Liver (tissue), 9 donors: ENCODE data around the gene IRAG1. TPM values are rescaled to one million over a fixed set of nuclear protein-coding genes. Genes with fewer than 3 reads are reported as not detected.

Experiments
- DNase-seq: peaks from one replicate; pipeline ENCODE4 v3.0.0-alpha.2; 2017; ENCODE audit warnings: low spot score
- H3K27ac ChIP-seq, 2 donors: one replicate each; pipeline ENCODE4 v1.7.0; 2013; ENCODE audit warnings: inconsistent platforms in 2 of 2, low read length in 2 of 2, control low read depth in 1 of 2, low read depth in 1 of 2, mild to moderate bottlenecking in 1 of 2
- H3K27me3 ChIP-seq, 4 donors: one replicate each; pipeline versions ENCODE4 v1.6.1 to v1.7.0; 2013; ENCODE audit warnings: low read length in 3 of 4, inconsistent platforms in 1 of 4, mild to moderate bottlenecking in 1 of 4, moderate library complexity in 1 of 4; ENCODE audit not compliant: control insufficient read depth in 4 of 4, insufficient read depth in 4 of 4
- H3K36me3 ChIP-seq, 4 donors: one replicate each; pipeline versions ENCODE4 v1.6.1 to v1.7.0; 2013; ENCODE audit warnings: low read length in 3 of 4, mild to moderate bottlenecking in 3 of 4, low read depth in 1 of 4, moderate library complexity in 1 of 4; ENCODE audit not compliant: control insufficient read depth in 4 of 4, insufficient read depth in 3 of 4
- H3K4me1 ChIP-seq, 4 donors: one replicate each; pipeline versions ENCODE4 v1.6.1 to v1.7.0; 2013; ENCODE audit warnings: low read length in 3 of 4, mild to moderate bottlenecking in 3 of 4, moderate library complexity in 1 of 4; ENCODE audit not compliant: control insufficient read depth in 4 of 4, insufficient read depth in 4 of 4
- H3K4me3 ChIP-seq, 3 donors: one replicate each; pipeline versions ENCODE4 v1.6.1 to v1.7.0; 2013; ENCODE audit warnings: low read length in 3 of 3, control low read depth in 1 of 3, low read depth in 1 of 3, mild to moderate bottlenecking in 1 of 3
- H3K9ac ChIP-seq, 2 donors: one replicate each; pipeline ENCODE4 v1.7.0; 2013; ENCODE audit warnings: low read length in 2 of 2, mild to moderate bottlenecking in 2 of 2, moderate library complexity in 2 of 2, control low read depth in 1 of 2, low read depth in 1 of 2
- H3K9me3 ChIP-seq, 4 donors: one replicate each; pipeline versions ENCODE4 v1.6.1 to v1.7.0; 2013; ENCODE audit warnings: low read length in 3 of 4; ENCODE audit not compliant: control insufficient read depth in 4 of 4
- EGR1 ChIP-seq, 2 donors: IDR thresholded peaks; 2 replicates each; pipeline ENCODE4 v1.6.1; 2016 to 2018; ENCODE audit warnings: antibody characterized with exemption in 2 of 2, low read depth in 2 of 2
- FOXA1 ChIP-seq: IDR thresholded peaks from 2 replicates; pipeline ENCODE4 v1.6.1; 2016; ENCODE audit warnings: antibody characterized with exemption
- FOXA2 ChIP-seq: IDR thresholded peaks from 2 replicates; pipeline ENCODE4 v1.6.1; 2016; ENCODE audit warnings: antibody characterized with exemption
- GABPA ChIP-seq, 2 donors: IDR thresholded peaks in 1 of 2; conservative IDR thresholded peaks in 1 of 2; 2 replicates each; pipeline ENCODE4 v1.6.1; 2016; ENCODE audit warnings: antibody characterized with exemption in 2 of 2, mild to moderate bottlenecking in 1 of 2, moderate library complexity in 1 of 2
- HNF4A ChIP-seq, 2 donors: conservative IDR thresholded peaks; 2 replicates each; pipeline ENCODE4 v1.6.1; 2016; ENCODE audit warnings: antibody characterized with exemption in 2 of 2, mild to moderate bottlenecking in 2 of 2
- HNF4G ChIP-seq: IDR thresholded peaks from 2 replicates; pipeline ENCODE4 v1.6.1; 2016; ENCODE audit warnings: antibody characterized with exemption
- JUND ChIP-seq, 2 donors: IDR thresholded peaks; 2 replicates each; pipeline ENCODE4 v1.6.1; 2016; ENCODE audit warnings: antibody characterized with exemption in 2 of 2
- NR2F2 ChIP-seq: IDR thresholded peaks from 2 replicates; pipeline ENCODE4 v1.6.1; 2016; ENCODE audit warnings: antibody characterized with exemption
- RAD21 ChIP-seq, 2 donors: IDR thresholded peaks; 2 replicates each; pipeline ENCODE4 v1.6.1; 2016; ENCODE audit warnings: antibody characterized with exemption in 2 of 2, mild to moderate bottlenecking in 2 of 2
- RXRA ChIP-seq, 2 donors: IDR thresholded peaks; 2 replicates each; pipeline ENCODE4 v1.6.1; 2017 to 2018; ENCODE audit warnings: antibody characterized with exemption in 2 of 2, mild to moderate bottlenecking in 1 of 2
- SP1 ChIP-seq: IDR thresholded peaks from 2 replicates; pipeline ENCODE4 v1.6.1; 2018; ENCODE audit warnings: antibody characterized with exemption, mild to moderate bottlenecking
- TAF1 ChIP-seq: conservative IDR thresholded peaks from 2 replicates; pipeline ENCODE4 v1.6.1; 2016; ENCODE audit warnings: antibody characterized with exemption, mild to moderate bottlenecking
- YY1 ChIP-seq: IDR thresholded peaks from 2 replicates; pipeline ENCODE4 v1.6.1; 2016; ENCODE audit warnings: antibody characterized with exemption, mild to moderate bottlenecking
- WGBS: extraction: QIAGEN DNeasy Blood & Tissue Kit; methylation state at CpG from one replicate; pipeline ENCODE4 v1.1.7; 2013; 5-methylcytosine and 5-hydroxymethylcytosine counted together
- polyA plus RNA-seq, 2 donors: library from polyadenylated mRNA; stranded (reverse) in 1 of 2; unstranded in 1 of 2; fragments of 200-250 nt in 1 of 2; fragments of >200 nt in 1 of 2; fragmentation: Nextera tagmentation in 1 of 2; extraction: Ambion mirVana in 1 of 2; gene quantifications; one replicate each; pipeline versions ENCODE4 v1.2.1 to v1.2.3, GENCODE V29; 2013 to 2015
- total RNA-seq, 2 donors: library from RNA; depleted of rRNA; stranded (reverse); fragments of >200 nt; gene quantifications; one replicate each; pipeline ENCODE4 v1.2.3, GENCODE V29; 2014
- TF ChIP-seq, protein P1 (sequence below): IDR thresholded peaks from 2 replicates; pipeline ENCODE4 v1.6.1; 2016; ENCODE audit warnings: antibody characterized with exemption
- TF ChIP-seq, protein P2 (sequence below): fragments of 150-350 bp; IDR thresholded peaks from 2 replicates; pipeline ENCODE4 v1.5.1; 2017; ENCODE audit warnings: improper control_type of control experiment, low read depth, low read length; ENCODE audit not compliant: missing input control
- TF ChIP-seq, protein P3 (sequence below): IDR thresholded peaks from 2 replicates; pipeline ENCODE4 v1.6.1; 2016; ENCODE audit warnings: antibody characterized with exemption
- TF ChIP-seq, protein P4 (sequence below): IDR thresholded peaks from 2 replicates; pipeline ENCODE4 v1.6.1; 2016; ENCODE audit warnings: antibody characterized with exemption
- TF ChIP-seq, protein P5 (sequence below): IDR thresholded peaks from 2 replicates; pipeline ENCODE4 v1.6.1; 2016; ENCODE audit warnings: antibody characterized with exemption, mild to moderate bottlenecking
- donor health status: healthy.
- donor health status: healthy.
- donor health status: healthy.
- donor health status: healthy.
- donor health status: healthy.

Gene IRAG1
- total and polyA plus RNA-seq, 4 donors, result 0.29 to 4.4 (median 2.0) TPM

DNA sequence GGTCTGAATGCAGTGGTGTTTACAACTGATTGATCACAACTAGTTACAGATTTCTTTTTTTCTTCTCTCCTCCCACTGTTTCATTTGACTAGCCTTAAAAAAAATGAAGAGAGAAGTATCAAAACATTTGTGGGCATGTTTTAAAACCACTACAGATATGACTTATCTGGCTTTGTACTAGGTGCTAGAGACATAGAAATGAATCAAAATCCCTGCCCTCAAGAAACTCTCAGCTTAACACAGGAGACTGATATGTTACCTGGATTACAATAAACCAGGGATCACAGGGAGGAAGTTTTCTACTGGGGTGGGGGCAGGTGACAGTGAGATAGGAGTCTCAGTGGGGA, 32.3 kb upstream of the IRAG1 start:
- Histone ChIP-seq H3K36me3 (no peaks in the 10 kb centered on the region), H3K27me3 (no peaks in the 10 kb centered on the region), H3K27ac (no peak overlapping the region), H3K9ac (no peak overlapping the region), H3K9me3 (no peaks in the 10 kb centered on the region), H3K4me3 (no peak overlapping the region), H3K4me1 (no peaks in the 10 kb centered on the region)
- TF ChIP-seq, protein P1, sequence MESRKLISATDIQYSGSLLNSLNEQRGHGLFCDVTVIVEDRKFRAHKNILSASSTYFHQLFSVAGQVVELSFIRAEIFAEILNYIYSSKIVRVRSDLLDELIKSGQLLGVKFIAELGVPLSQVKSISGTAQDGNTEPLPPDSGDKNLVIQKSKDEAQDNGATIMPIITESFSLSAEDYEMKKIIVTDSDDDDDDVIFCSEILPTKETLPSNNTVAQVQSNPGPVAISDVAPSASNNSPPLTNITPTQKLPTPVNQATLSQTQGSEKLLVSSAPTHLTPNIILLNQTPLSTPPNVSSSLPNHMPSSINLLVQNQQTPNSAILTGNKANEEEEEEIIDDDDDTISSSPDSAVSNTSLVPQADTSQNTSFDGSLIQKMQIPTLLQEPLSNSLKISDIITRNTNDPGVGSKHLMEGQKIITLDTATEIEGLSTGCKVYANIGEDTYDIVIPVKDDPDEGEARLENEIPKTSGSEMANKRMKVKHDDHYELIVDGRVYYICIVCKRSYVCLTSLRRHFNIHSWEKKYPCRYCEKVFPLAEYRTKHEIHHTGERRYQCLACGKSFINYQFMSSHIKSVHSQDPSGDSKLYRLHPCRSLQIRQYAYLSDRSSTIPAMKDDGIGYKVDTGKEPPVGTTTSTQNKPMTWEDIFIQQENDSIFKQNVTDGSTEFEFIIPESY, result no peak
- no peak for TF ChIP-seq FOXA2
- TF ChIP-seq GABPA (IDR thresholded peaks at IDR 0.05 in 1 of 2, conservative IDR thresholded peaks at IDR 0.05 in 1 of 2), result no peak
- TF ChIP-seq, protein P2, sequence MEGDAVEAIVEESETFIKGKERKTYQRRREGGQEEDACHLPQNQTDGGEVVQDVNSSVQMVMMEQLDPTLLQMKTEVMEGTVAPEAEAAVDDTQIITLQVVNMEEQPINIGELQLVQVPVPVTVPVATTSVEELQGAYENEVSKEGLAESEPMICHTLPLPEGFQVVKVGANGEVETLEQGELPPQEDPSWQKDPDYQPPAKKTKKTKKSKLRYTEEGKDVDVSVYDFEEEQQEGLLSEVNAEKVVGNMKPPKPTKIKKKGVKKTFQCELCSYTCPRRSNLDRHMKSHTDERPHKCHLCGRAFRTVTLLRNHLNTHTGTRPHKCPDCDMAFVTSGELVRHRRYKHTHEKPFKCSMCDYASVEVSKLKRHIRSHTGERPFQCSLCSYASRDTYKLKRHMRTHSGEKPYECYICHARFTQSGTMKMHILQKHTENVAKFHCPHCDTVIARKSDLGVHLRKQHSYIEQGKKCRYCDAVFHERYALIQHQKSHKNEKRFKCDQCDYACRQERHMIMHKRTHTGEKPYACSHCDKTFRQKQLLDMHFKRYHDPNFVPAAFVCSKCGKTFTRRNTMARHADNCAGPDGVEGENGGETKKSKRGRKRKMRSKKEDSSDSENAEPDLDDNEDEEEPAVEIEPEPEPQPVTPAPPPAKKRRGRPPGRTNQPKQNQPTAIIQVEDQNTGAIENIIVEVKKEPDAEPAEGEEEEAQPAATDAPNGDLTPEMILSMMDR, result no peak
- TF ChIP-seq, protein P3, sequence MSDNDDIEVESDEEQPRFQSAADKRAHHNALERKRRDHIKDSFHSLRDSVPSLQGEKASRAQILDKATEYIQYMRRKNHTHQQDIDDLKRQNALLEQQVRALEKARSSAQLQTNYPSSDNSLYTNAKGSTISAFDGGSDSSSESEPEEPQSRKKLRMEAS, result no peak
- no peak for TF ChIP-seq YY1
- TF ChIP-seq FOXA1, result no peak
- TF ChIP-seq SP1, result no peak
- DNase-seq, result no peak

DNA sequence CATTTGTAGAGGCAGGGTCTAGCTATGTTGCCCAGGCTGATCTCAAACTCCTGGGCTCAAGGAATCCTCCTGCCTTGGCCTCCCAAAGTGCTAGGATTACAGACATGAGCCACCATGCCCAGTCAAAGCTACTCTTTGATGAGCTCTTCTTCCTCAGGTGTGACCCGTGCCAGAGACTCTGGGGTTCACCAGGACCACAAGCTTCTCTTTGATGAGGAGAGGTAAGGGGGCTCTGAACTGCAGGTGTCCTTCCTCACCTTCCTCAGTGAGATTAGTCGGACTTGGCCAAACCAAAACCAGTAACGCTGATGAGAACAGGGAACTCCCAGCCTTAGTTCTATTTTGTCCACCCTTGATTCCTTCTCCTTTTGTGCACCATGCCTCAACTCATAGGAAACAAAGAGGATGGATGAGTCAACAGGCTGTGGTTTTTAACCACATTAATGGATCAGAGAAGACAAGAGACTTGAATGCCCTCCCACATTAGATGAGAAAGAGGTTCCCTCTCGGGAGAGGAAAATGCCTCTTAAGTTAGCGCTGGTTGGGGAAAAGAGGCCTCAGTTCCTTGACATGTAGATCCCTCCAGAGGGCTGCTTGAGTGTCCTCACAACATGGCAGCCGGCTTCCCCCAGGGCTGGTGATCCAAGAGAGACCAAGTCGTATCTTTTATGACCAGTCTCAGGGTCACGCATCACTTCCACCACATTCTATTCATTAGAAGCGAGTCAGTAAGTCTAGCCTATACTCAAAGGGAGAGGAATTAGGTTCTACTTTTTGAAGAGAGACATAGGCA, 31.8 kb upstream of the IRAG1 start:
- Histone ChIP-seq H3K9ac (no peak overlapping the region), H3K9me3 (no peaks in the 10 kb centered on the region), H3K4me1 (no peaks in the 10 kb centered on the region), H3K27ac (no peak overlapping the region), H3K27me3 (no peaks in the 10 kb centered on the region), H3K4me3 (no peak overlapping the region), H3K36me3 (no peaks in the 10 kb centered on the region)
- WGBS, result 87% methylated on average over 9 of the region's 9 CpGs
- TF ChIP-seq GABPA (IDR thresholded peaks at IDR 0.05 in 1 of 2, conservative IDR thresholded peaks at IDR 0.05 in 1 of 2) (no peak), NR2F2 (no peak), RXRA (IDR thresholded peaks at IDR 0.05) (no peak), YY1 (no peak), EGR1 (IDR thresholded peaks at IDR 0.05; ENCODE audit: low read depth in 2 of 2) (no peak), HNF4A (conservative IDR thresholded peaks at IDR 0.05) (no peak), TAF1 (no peak), JUND (IDR thresholded peaks at IDR 0.05) (no peak), FOXA2 (no peak), FOXA1 (no peak), RAD21 (IDR thresholded peaks at IDR 0.05) (no peak), SP1 (no peak), HNF4G (no peak)
- TF ChIP-seq, protein P1, result no peak
- TF ChIP-seq, protein P2, result no peak
- TF ChIP-seq, protein P3, result no peak
- TF ChIP-seq, protein P4, sequence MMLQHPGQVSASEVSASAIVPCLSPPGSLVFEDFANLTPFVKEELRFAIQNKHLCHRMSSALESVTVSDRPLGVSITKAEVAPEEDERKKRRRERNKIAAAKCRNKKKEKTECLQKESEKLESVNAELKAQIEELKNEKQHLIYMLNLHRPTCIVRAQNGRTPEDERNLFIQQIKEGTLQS, result no peak
- TF ChIP-seq, protein P5, sequence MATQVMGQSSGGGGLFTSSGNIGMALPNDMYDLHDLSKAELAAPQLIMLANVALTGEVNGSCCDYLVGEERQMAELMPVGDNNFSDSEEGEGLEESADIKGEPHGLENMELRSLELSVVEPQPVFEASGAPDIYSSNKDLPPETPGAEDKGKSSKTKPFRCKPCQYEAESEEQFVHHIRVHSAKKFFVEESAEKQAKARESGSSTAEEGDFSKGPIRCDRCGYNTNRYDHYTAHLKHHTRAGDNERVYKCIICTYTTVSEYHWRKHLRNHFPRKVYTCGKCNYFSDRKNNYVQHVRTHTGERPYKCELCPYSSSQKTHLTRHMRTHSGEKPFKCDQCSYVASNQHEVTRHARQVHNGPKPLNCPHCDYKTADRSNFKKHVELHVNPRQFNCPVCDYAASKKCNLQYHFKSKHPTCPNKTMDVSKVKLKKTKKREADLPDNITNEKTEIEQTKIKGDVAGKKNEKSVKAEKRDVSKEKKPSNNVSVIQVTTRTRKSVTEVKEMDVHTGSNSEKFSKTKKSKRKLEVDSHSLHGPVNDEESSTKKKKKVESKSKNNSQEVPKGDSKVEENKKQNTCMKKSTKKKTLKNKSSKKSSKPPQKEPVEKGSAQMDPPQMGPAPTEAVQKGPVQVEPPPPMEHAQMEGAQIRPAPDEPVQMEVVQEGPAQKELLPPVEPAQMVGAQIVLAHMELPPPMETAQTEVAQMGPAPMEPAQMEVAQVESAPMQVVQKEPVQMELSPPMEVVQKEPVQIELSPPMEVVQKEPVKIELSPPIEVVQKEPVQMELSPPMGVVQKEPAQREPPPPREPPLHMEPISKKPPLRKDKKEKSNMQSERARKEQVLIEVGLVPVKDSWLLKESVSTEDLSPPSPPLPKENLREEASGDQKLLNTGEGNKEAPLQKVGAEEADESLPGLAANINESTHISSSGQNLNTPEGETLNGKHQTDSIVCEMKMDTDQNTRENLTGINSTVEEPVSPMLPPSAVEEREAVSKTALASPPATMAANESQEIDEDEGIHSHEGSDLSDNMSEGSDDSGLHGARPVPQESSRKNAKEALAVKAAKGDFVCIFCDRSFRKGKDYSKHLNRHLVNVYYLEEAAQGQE, result no peak
- no peak for DNase-seq
